ENCODE results near the gene ASPG.

The ASPG gene

DNA sequence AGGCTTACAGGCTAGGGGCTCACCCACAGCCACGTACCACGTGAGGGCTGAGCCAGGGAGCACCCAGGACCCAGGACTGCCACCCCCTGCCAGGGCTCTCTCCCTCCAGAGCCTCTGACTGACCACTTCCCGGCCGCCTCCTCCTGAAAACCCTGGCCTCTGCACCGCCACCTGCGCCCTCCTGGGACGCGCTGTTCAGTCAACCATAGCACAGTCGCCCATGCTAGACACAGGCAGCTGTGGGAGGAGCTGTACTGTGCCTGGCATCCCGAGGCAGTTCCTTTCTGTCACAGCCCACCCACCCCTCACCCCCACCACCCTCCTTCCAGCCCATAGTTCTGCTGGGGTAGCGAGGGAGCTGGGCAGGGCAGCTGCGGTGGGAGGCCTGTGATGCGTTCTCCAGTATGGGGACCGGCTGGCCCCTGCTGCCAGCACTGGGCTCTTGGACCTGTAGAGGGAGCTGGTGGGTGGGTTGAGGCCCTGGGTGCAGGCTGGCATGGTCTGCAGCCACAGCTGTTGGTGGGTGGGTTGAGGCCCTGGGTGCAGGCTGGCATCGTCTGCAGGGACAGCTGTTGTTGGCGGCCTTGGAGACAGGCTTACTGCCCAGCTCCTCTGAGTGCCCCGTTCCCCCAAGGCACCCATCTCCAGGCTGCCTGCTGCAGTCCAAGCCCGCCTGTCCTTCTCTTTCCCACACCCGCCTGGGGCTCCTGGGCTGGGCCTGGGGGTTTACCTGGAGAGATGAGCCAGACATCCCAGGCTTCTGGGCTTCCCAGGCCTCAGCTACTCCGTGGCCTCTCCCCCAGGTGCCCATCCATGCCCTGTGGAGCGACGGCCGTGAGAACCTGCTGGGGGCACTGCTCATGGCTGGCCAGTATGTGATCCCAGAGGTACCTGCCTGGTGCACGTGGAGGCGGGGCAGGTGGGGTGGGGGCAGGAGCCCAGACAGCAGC lies 11.5 kb downstream of the ASPG start:
- TF ChIP-seq ESRRG (CRISPR knock-in tag; IDR thresholded peaks at IDR 0.05) (no peak), ZNF8 (CRISPR knock-in tag; IDR thresholded peaks at IDR 0.05) (no peak), ZFP30 (CRISPR knock-in tag; IDR thresholded peaks at IDR 0.05) (no peak), CSRNP3 (CRISPR knock-in tag; IDR thresholded peaks at IDR 0.05) (no peak), ISL1 (CRISPR knock-in tag; IDR thresholded peaks at IDR 0.05) (no peak), CSDC2 (CRISPR knock-in tag; IDR thresholded peaks at IDR 0.05) (no peak), TSHZ2 (CRISPR knock-in tag; IDR thresholded peaks at IDR 0.05) (no peak), OSR1 (CRISPR knock-in tag; IDR thresholded peaks at IDR 0.05) (no peak), ZFP3 (CRISPR knock-in tag; IDR thresholded peaks at IDR 0.05) (no peak), BACH2 (CRISPR knock-in tag; IDR thresholded peaks at IDR 0.05; ENCODE audit: borderline replicate concordance) (no peak), ZC3H10 (CRISPR knock-in tag; IDR thresholded peaks at IDR 0.05) (no peak), PPARA (CRISPR knock-in tag; IDR thresholded peaks at IDR 0.05; ENCODE audit: borderline replicate concordance) (no peak), POU6F1 (CRISPR knock-in tag; IDR thresholded peaks at IDR 0.05; ENCODE audit: borderline replicate concordance, low read depth) (no peak), ZNF565 (CRISPR knock-in tag; conservative IDR thresholded peaks at IDR 0.05; ENCODE audit: low read depth) (no peak)
- 0 out of 3 replicates have a peak, but pooled peaks have one; percentile 18 for ATAC-seq

DNA sequence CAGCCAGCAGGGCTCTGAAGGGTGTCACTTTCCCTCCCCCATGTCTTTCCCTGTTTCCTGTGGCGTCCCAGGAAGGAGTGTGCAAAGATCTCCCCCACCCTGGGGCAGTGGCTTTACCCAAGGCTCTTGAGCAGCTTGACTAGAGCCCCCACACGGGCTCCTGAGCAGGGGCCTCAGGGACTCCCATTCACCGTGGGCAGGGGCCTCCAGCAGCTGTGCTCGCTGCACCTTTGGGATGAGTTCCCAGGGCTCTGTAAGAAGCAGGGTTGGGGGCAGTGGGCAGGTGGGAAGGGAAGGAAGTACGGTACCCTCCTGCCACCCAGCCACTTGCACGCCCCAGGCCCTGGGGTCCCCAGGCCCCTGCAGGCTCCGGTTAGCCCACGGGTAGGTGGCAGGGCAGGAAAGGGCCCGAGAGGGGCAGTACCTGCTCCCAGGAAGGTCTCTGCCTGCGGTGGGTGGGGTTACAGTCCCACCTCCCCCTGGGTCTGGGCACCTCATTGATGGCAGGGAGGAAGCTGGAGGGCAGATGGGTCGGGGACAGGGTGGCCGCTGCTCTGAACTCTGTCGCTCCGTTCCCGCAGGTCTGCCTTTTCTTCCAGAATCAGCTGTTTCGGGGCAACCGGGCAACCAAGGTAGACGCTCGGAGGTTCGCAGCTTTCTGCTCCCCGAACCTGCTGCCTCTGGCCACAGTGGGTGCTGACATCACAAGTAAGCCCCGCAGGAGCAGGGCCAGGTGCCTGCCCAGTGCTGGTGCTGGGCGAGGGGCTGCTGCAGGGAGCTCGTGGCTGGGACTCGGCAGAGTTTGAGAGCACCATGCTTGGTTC lies 13.0 kb downstream of the ASPG start:
- ATAC-seq, result no peak
- TF ChIP-seq ZNF70 (CRISPR knock-in tag; IDR thresholded peaks at IDR 0.05) (no peak), CSDC2 (CRISPR knock-in tag; IDR thresholded peaks at IDR 0.05) (no peak), PPARA (CRISPR knock-in tag; IDR thresholded peaks at IDR 0.05; ENCODE audit: borderline replicate concordance) (no peak), GLIS3 (CRISPR knock-in tag; IDR thresholded peaks at IDR 0.05) (no peak), TSHZ2 (CRISPR knock-in tag; IDR thresholded peaks at IDR 0.05) (no peak), BACH2 (CRISPR knock-in tag; IDR thresholded peaks at IDR 0.05; ENCODE audit: borderline replicate concordance) (no peak), ARNTL (CRISPR knock-in tag; IDR thresholded peaks at IDR 0.05; ENCODE audit: borderline replicate concordance, low read depth) (no peak), OSR1 (CRISPR knock-in tag; IDR thresholded peaks at IDR 0.05) (no peak), ZNF565 (CRISPR knock-in tag; conservative IDR thresholded peaks at IDR 0.05; ENCODE audit: low read depth) (no peak), ZFP3 (CRISPR knock-in tag; IDR thresholded peaks at IDR 0.05) (no peak), ZFP30 (CRISPR knock-in tag; IDR thresholded peaks at IDR 0.05) (no peak), ZC3H10 (CRISPR knock-in tag; IDR thresholded peaks at IDR 0.05) (no peak), ESRRG (CRISPR knock-in tag; IDR thresholded peaks at IDR 0.05) (no peak)
- TF ChIP-seq, protein P1, sequence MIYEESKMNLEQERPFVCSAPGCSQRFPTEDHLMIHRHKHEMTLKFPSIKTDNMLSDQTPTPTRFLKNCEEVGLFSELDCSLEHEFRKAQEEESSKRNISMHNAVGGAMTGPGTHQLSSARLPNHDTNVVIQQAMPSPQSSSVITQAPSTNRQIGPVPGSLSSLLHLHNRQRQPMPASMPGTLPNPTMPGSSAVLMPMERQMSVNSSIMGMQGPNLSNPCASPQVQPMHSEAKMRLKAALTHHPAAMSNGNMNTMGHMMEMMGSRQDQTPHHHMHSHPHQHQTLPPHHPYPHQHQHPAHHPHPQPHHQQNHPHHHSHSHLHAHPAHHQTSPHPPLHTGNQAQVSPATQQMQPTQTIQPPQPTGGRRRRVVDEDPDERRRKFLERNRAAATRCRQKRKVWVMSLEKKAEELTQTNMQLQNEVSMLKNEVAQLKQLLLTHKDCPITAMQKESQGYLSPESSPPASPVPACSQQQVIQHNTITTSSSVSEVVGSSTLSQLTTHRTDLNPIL (CRISPR knock-in tag; IDR thresholded peaks at IDR 0.05; ENCODE audit: low read depth), result no peak
- TF ChIP-seq, protein P2, sequence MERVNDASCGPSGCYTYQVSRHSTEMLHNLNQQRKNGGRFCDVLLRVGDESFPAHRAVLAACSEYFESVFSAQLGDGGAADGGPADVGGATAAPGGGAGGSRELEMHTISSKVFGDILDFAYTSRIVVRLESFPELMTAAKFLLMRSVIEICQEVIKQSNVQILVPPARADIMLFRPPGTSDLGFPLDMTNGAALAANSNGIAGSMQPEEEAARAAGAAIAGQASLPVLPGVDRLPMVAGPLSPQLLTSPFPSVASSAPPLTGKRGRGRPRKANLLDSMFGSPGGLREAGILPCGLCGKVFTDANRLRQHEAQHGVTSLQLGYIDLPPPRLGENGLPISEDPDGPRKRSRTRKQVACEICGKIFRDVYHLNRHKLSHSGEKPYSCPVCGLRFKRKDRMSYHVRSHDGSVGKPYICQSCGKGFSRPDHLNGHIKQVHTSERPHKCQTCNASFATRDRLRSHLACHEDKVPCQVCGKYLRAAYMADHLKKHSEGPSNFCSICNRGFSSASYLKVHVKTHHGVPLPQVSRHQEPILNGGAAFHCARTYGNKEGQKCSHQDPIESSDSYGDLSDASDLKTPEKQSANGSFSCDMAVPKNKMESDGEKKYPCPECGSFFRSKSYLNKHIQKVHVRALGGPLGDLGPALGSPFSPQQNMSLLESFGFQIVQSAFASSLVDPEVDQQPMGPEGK (CRISPR knock-in tag; IDR thresholded peaks at IDR 0.05; ENCODE audit: borderline replicate concordance), result no peak
